HCT116 (cell line): Measurements from ENCODE around the gene PRDM1. TPM values are rescaled to one million over a fixed set of nuclear protein-coding genes. Genes with fewer than 3 reads are reported as not detected.

ENCODE experiments used
- ATAC-seq: fragments of 200-7000 bp; cut with Tn5 transposase; 2 replicates; pipeline ENCODE4 v1.9.1; 2020; ENCODE audit warnings: mild to moderate bottlenecking, moderate library complexity
- BruUV-seq: library from RNA; stranded (reverse); fragments of 400-500 nt; replicated peaks from 2 replicates; lab custom pipeline; 2021; lab: Mats Ljungman, UMichigan
- CTCF ChIA-PET: fragments of 300-600 bp; sonication (Branson Sonifier 250); formaldehyde crosslinking; loops from one replicate; lab custom pipeline; 2021; ENCODE audit warnings: antibody characterized with exemption; lab: Charles Lee
- POLR2A ChIA-PET: fragments of 300-600, 350-600 bp; sonication (Branson Sonifier 250); formaldehyde crosslinking; loops from one replicate; lab custom pipeline; 2021; ENCODE audit warnings: antibody characterized with exemption; lab: Charles Lee
- RAD21 ChIA-PET, 2 experiments: fragments of 300-600 bp; sonication (Branson Sonifier 250); formaldehyde crosslinking; loops; one replicate each; lab custom pipeline; 2023; ENCODE audit warnings: low total read pairs in 2 of 2; ENCODE audit not compliant: uncharacterized antibody in 2 of 2, unreplicated experiment in 2 of 2, low non-redundant PET in 1 of 2; lab: Charles Lee
- DNase-seq: peaks from one replicate; pipeline ENCODE4 v3.0.0-alpha.2; 2010; ENCODE audit warnings: low read depth, low spot score
- H2AFZ ChIP-seq: fragments of 200-600 bp; shearing (Covaris generic), sonication (generic); 2 replicates; pipeline ENCODE4 v1.6.1; 2017; ENCODE audit warnings: low read depth, mixed run types, mixed read lengths, antibody characterized with exemption, low read length; ENCODE audit not compliant: poor library complexity, severe bottlenecking
- H3K27ac ChIP-seq: 2 replicates; pipeline ENCODE4 v1.5.1; 2012; ENCODE audit warnings: low read depth, low read length
- H3K27me3 ChIP-seq: fragments of 200-600 bp; sonication (generic); 2 replicates; pipeline ENCODE4 v1.6.1; 2016; ENCODE audit warnings: mixed run types, low read length, mixed read lengths; ENCODE audit not compliant: insufficient read depth
- H3K36me3 ChIP-seq, 2 experiments: fragments of 200-500 bp in 1 of 2; fragments of 200-600 bp in 1 of 2; sonication (Bioruptor generic) in 1 of 2; sonication (generic) in 1 of 2; 2 replicates each; pipeline versions ENCODE4 v1.5.1 to v1.6.1; 2014 to 2016; ENCODE audit warnings: low read length in 2 of 2, inconsistent platforms in 1 of 2, mixed read lengths in 1 of 2, mixed run types in 1 of 2; ENCODE audit not compliant: insufficient read depth in 2 of 2, control insufficient read depth in 1 of 2
- H3K4me1 ChIP-seq, 2 experiments: fragments of 200-600 bp in 1 of 2; sonication (generic) in 1 of 2; 2 replicates each; pipeline versions ENCODE4 v1.5.1 to v1.6.1; 2012 to 2017; ENCODE audit warnings: low read length in 2 of 2, inconsistent platforms in 1 of 2, mild to moderate bottlenecking in 1 of 2, mixed read lengths in 1 of 2, mixed run types in 1 of 2, moderate library complexity in 1 of 2; ENCODE audit not compliant: insufficient read depth in 2 of 2, control insufficient read depth in 1 of 2
- H3K4me2 ChIP-seq: fragments of 200-600 bp; sonication (generic); 2 replicates; pipeline ENCODE4 v1.6.1; 2017; ENCODE audit warnings: mixed run types, low read length, mixed read lengths
- H3K4me3 ChIP-seq, 2 experiments: fragments of 200-600 bp in 1 of 2; sonication (generic) in 1 of 2; replicated peaks in 1 of 2; 2 replicates each; pipeline ENCODE4 v1.5.1; 2011 to 2016; ENCODE audit warnings: low read length in 2 of 2, control low read depth in 1 of 2, low read depth in 1 of 2, mild to moderate bottlenecking in 1 of 2, mixed read lengths in 1 of 2, mixed run types in 1 of 2
- H3K79me2 ChIP-seq: fragments of 200-600 bp; sonication (generic); 2 replicates; pipeline ENCODE4 v1.6.1; 2017; ENCODE audit warnings: mild to moderate bottlenecking, mixed run types, low read length, moderate library complexity, mixed read lengths; ENCODE audit not compliant: insufficient read depth
- H3K9ac ChIP-seq: fragments of 200-600 bp; sonication (generic); 2 replicates; pipeline ENCODE4 v1.6.1; 2016; ENCODE audit warnings: low read length, mixed read lengths
- H3K9me2 ChIP-seq: fragments of 200-600 bp; sonication (generic), shearing (Covaris generic); 2 replicates; pipeline ENCODE4 v1.6.1; 2017; ENCODE audit warnings: mixed run types, mild to moderate bottlenecking, moderate library complexity; ENCODE audit not compliant: insufficient read depth
- H3K9me3 ChIP-seq, 2 experiments: fragments of 200-500 bp in 1 of 2; fragments of 200-600 bp in 1 of 2; sonication (Bioruptor generic) in 1 of 2; sonication (generic) in 1 of 2; 2 replicates each; pipeline ENCODE4 v1.6.1; 2014 to 2017; ENCODE audit warnings: low read length in 2 of 2, mixed read lengths in 2 of 2, inconsistent platforms in 1 of 2, low read depth in 1 of 2, mild to moderate bottlenecking in 1 of 2, mixed run types in 1 of 2, moderate library complexity in 1 of 2; ENCODE audit not compliant: control insufficient read depth in 1 of 2, insufficient read depth in 1 of 2
- H4K20me1 ChIP-seq: fragments of 200-600 bp; sonication (generic), shearing (Covaris generic); 2 replicates; pipeline ENCODE4 v1.6.1; 2017; ENCODE audit warnings: mixed run types, mild to moderate bottlenecking, moderate library complexity; ENCODE audit not compliant: insufficient read depth
- CEBPB ChIP-seq: IDR thresholded peaks from 2 replicates; pipeline ENCODE4 v1.6.1; 2012; ENCODE audit warnings: low read depth
- EZH2 ChIP-seq: fragments of 200-600 bp; sonication (generic); IDR thresholded peaks from 2 replicates; pipeline ENCODE4 v1.6.1; 2017; ENCODE audit warnings: antibody characterized with exemption, mixed run types
- FOSL1 ChIP-seq: IDR thresholded peaks from 2 replicates; pipeline ENCODE4 v1.6.1; 2012; ENCODE audit warnings: low read depth
- JUND ChIP-seq: IDR thresholded peaks from 2 replicates; pipeline ENCODE4 v1.6.1; 2012
- POLR2A ChIP-seq: IDR thresholded peaks from 2 replicates; pipeline ENCODE4 v1.7.0; 2011; ENCODE audit warnings: borderline replicate concordance; ENCODE audit not compliant: insufficient read depth, insufficient read length; ENCODE audit errors: extremely low read depth
- POLR2AphosphoS5 ChIP-seq: IDR thresholded peaks from 2 replicates; pipeline ENCODE4 v1.6.1; 2011; ENCODE audit warnings: mild to moderate bottlenecking, low read depth, low read length, moderate library complexity
- RAD21 ChIP-seq: IDR thresholded peaks from 2 replicates; pipeline ENCODE4 v1.6.1; 2012; ENCODE audit warnings: low read depth, mild to moderate bottlenecking
- SP1 ChIP-seq: IDR thresholded peaks from 2 replicates; pipeline ENCODE4 v1.6.1; 2012; ENCODE audit warnings: low read depth
- YY1 ChIP-seq: IDR thresholded peaks from 2 replicates; pipeline ENCODE4 v1.6.1; 2011; ENCODE audit warnings: low read length, low read depth, moderate library complexity, mild to moderate bottlenecking; ENCODE audit not compliant: insufficient replicate concordance; ENCODE audit errors: extremely low read depth
- intact Hi-C: fragments of 100-400 bp; cut with micrococcal nuclease; formaldehyde crosslinking; loops from 2 replicates; pipeline ENCODE4 v1.10.0; 2022
- total RNA-seq: library from RNA; stranded (reverse); gene quantifications from one replicate; pipeline ENCODE4 v1.2.1, GENCODE V29; 2021; ENCODE audit not compliant: unreplicated experiment
- TF ChIP-seq, protein P1 (sequence below): IDR thresholded peaks from 2 replicates; pipeline ENCODE4 v1.6.1; 2012
- TF ChIP-seq, protein P2 (sequence below): IDR thresholded peaks from 2 replicates; pipeline ENCODE4 v1.6.1; 2011; ENCODE audit warnings: mild to moderate bottlenecking, low read length, moderate library complexity; ENCODE audit not compliant: insufficient replicate concordance; ENCODE audit errors: extremely low read depth
- TF ChIP-seq, protein P3 (sequence below): IDR thresholded peaks from 2 replicates; pipeline ENCODE4 v1.6.1; 2012; ENCODE audit warnings: low read depth
- TF ChIP-seq, protein P4 (sequence below): IDR thresholded peaks from 2 replicates; pipeline ENCODE4 v1.6.1; 2012

The PRDM1 gene
- total RNA-seq, 1 experiment from 2014 or later, result 3.4 TPM

DNA sequence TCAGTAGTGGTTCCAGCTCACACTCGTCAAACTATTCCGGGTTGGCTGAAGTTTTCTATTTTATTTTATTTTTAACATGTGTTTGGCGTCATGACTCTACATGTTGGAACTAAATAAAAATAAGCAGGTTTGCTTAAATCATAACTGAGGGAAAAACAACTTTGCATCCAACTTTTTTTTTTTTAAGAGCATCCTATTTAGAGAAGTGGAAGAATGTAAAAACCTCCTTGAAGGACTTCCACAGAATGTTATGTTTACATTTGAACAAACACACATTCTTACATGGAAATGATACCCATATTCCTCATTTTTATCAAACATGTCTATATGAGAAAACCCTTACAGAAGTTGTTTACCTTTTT, 659 bp downstream of the PRDM1 start:
- RAD21 ChIA-PET, result interaction anchor here in 1 of 2 experiments (1.2 kb wide), 1 partner anchor 137 kb away, joined by 4 read pairs; no protein-coding TSS in a partner anchor
- no peak for DNase-seq
- intact Hi-C loops, result loop anchor here (1.0 to 5.0 kb wide), 5 partner anchors 94 to 602 kb away; no protein-coding TSS in a partner anchor
- POLR2A ChIA-PET, result no interaction called here
- Histone ChIP-seq H2AFZ (peak overlapping the region; percentile 79), H3K9me3 (no peaks in the 10 kb centered on the region), H3K27ac (no peak overlapping the region), H4K20me1 (no peaks in the 10 kb centered on the region), H3K4me2 (peak overlapping the region; percentile 82), H3K9me2 (no peaks in the 10 kb centered on the region), H3K36me3 (no peaks in the 10 kb centered on the region), H3K27me3 (no peaks in the 10 kb centered on the region), H3K9ac (no peak overlapping the region), H3K4me3 (peak overlapping the region; percentile 47 to 57), H3K79me2 (no peaks in the 10 kb centered on the region), H3K4me1 (peaks cover 17 to 31% of the 10 kb centered on the region in 2 experiments)
- CTCF ChIA-PET, result interaction anchor here (1.2 to 2.4 kb wide), 4 partner anchors 136 to 999 kb away, joined by 3 to 8 read pairs (median 7); no protein-coding TSS in a partner anchor
- no peak for TF ChIP-seq FOSL1
- no peak for TF ChIP-seq CEBPB
- no peak for TF ChIP-seq POLR2AphosphoS5
- TF ChIP-seq RAD21, result no peak
- no peak for TF ChIP-seq SP1
- TF ChIP-seq YY1, result no peak
- TF ChIP-seq, protein P1, sequence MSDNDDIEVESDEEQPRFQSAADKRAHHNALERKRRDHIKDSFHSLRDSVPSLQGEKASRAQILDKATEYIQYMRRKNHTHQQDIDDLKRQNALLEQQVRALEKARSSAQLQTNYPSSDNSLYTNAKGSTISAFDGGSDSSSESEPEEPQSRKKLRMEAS, result no peak
- TF ChIP-seq EZH2, result no peak
- TF ChIP-seq, protein P2, sequence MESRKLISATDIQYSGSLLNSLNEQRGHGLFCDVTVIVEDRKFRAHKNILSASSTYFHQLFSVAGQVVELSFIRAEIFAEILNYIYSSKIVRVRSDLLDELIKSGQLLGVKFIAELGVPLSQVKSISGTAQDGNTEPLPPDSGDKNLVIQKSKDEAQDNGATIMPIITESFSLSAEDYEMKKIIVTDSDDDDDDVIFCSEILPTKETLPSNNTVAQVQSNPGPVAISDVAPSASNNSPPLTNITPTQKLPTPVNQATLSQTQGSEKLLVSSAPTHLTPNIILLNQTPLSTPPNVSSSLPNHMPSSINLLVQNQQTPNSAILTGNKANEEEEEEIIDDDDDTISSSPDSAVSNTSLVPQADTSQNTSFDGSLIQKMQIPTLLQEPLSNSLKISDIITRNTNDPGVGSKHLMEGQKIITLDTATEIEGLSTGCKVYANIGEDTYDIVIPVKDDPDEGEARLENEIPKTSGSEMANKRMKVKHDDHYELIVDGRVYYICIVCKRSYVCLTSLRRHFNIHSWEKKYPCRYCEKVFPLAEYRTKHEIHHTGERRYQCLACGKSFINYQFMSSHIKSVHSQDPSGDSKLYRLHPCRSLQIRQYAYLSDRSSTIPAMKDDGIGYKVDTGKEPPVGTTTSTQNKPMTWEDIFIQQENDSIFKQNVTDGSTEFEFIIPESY, result no peak
- TF ChIP-seq, protein P3, sequence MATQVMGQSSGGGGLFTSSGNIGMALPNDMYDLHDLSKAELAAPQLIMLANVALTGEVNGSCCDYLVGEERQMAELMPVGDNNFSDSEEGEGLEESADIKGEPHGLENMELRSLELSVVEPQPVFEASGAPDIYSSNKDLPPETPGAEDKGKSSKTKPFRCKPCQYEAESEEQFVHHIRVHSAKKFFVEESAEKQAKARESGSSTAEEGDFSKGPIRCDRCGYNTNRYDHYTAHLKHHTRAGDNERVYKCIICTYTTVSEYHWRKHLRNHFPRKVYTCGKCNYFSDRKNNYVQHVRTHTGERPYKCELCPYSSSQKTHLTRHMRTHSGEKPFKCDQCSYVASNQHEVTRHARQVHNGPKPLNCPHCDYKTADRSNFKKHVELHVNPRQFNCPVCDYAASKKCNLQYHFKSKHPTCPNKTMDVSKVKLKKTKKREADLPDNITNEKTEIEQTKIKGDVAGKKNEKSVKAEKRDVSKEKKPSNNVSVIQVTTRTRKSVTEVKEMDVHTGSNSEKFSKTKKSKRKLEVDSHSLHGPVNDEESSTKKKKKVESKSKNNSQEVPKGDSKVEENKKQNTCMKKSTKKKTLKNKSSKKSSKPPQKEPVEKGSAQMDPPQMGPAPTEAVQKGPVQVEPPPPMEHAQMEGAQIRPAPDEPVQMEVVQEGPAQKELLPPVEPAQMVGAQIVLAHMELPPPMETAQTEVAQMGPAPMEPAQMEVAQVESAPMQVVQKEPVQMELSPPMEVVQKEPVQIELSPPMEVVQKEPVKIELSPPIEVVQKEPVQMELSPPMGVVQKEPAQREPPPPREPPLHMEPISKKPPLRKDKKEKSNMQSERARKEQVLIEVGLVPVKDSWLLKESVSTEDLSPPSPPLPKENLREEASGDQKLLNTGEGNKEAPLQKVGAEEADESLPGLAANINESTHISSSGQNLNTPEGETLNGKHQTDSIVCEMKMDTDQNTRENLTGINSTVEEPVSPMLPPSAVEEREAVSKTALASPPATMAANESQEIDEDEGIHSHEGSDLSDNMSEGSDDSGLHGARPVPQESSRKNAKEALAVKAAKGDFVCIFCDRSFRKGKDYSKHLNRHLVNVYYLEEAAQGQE, result no peak
- TF ChIP-seq, protein P4, sequence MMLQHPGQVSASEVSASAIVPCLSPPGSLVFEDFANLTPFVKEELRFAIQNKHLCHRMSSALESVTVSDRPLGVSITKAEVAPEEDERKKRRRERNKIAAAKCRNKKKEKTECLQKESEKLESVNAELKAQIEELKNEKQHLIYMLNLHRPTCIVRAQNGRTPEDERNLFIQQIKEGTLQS, result no peak
- TF ChIP-seq JUND, result no peak
- no peak for TF ChIP-seq POLR2A
- TSS peak; percentile 58 for BruUV-seq
- no peak for ATAC-seq
